Activated CD4-positive, alpha-beta T cell treated with anti-CD3 and anti-CD28 coated beads, Interleukin-2, amount 10 ng/mL, durations not matched to agents 24 days and 14 days (primary cell): ENCODE data around the gene SPATA31D3. TPM values are rescaled to one million over a fixed set of nuclear protein-coding genes. Genes with fewer than 3 reads are reported as not detected.
"Not testable (repeated sequence)": the region's sequence is repeated elsewhere in the genome, so short reads cannot be mapped to it uniquely, and the experiment has no call there.

ENCODE experiments used
- DNase-seq: peaks from one replicate; pipeline ENCODE4 v3.0.0; 2022
- H3K27ac Mint-ChIP-seq: one replicate; pipeline ENCODE4 v1.8.0; 2022; ENCODE audit warnings: mild to moderate bottlenecking, mixed read lengths
- H3K27me3 Mint-ChIP-seq: one replicate; pipeline ENCODE4 v1.8.0; 2022; ENCODE audit warnings: mixed read lengths
- H3K36me3 Mint-ChIP-seq: one replicate; pipeline ENCODE4 v1.8.0; 2022; ENCODE audit warnings: low read depth, mild to moderate bottlenecking, mixed read lengths
- H3K4me1 Mint-ChIP-seq: one replicate; pipeline ENCODE4 v1.8.0; 2021; ENCODE audit warnings: mixed read lengths
- H3K4me3 Mint-ChIP-seq: one replicate; pipeline ENCODE4 v1.8.0; 2022; ENCODE audit warnings: mild to moderate bottlenecking, moderate library complexity, mixed read lengths
- H3K9me3 Mint-ChIP-seq: one replicate; pipeline ENCODE4 v1.8.0; 2021; ENCODE audit warnings: mixed read lengths
- intact Hi-C: fragments of 100-400 bp; cut with micrococcal nuclease; formaldehyde crosslinking; loops from one replicate; pipeline ENCODE4 v1.15.1; 2023
- total RNA-seq: library from RNA; stranded (reverse); gene quantifications from 2 replicates; pipeline ENCODE4 v1.2.3, GENCODE V29; 2022

The SPATA31D3 gene
- not detected in 2 replicates for total RNA-seq

GRCh38 chr9:81943393-81943792, at the start of gene SPATA31D3:
Gene SPATA31D3 (plus strand): TSS chr9:81943500. CDS start chr9:81943586, 86 bp downstream.
- H3K9me3 Mint-ChIP-seq, H3K27me3 Mint-ChIP-seq, H3K36me3 Mint-ChIP-seq, H3K27ac Mint-ChIP-seq, DNase-seq, H3K4me1 Mint-ChIP-seq, intact Hi-C loops, H3K4me3 Mint-ChIP-seq: not testable (repeated sequence)

GRCh38 chr9:81893929-81894328, 49.4 kb upstream of the SPATA31D3 start:
- Mint-ChIP-seq H3K36me3 (no peaks in the 10 kb centered on the region), H3K27ac (no peak overlapping the region), H3K27me3 (no peaks in the 10 kb centered on the region), H3K9me3 (no peaks in the 10 kb centered on the region), H3K4me1 (no peaks in the 10 kb centered on the region), H3K4me3 (no peak overlapping the region)
- intact Hi-C loops = no loop called here
- DNase-seq = no peak

GRCh38 chr9:81894891-81895290, 48.4 kb upstream of the SPATA31D3 start:
- Mint-ChIP-seq H3K27me3 (no peaks in the 10 kb centered on the region), H3K4me3 (no peak overlapping the region), H3K9me3 (no peaks in the 10 kb centered on the region)

GRCh38 chr9:81896070-81896469, 47.2 kb upstream of the SPATA31D3 start:
- no peaks in the 10 kb centered on the region for H3K9me3 Mint-ChIP-seq
- no peak for DNase-seq
- H3K36me3 Mint-ChIP-seq = no peaks in the 10 kb centered on the region
- intact Hi-C loops = no loop called here
- no peaks in the 10 kb centered on the region for H3K27me3 Mint-ChIP-seq
- H3K27ac Mint-ChIP-seq = no peak overlapping the region
- H3K4me3 Mint-ChIP-seq = no peak overlapping the region
- no peaks in the 10 kb centered on the region for H3K4me1 Mint-ChIP-seq

More at GRCh38 chr9:81894891-81895290, 48.4 kb upstream of the SPATA31D3 start:
- no peaks in the 10 kb centered on the region for H3K4me1 Mint-ChIP-seq
- intact Hi-C loops = no loop called here
- DNase-seq = no peak
- no peaks in the 10 kb centered on the region for H3K36me3 Mint-ChIP-seq
- H3K27ac Mint-ChIP-seq = no peak overlapping the region

- intact Hi-C loops = no loop called here
- Mint-ChIP-seq H3K36me3 (no peaks in the 10 kb centered on the region), H3K9me3 (no peaks in the 10 kb centered on the region), H3K4me1 (no peaks in the 10 kb centered on the region), H3K27me3 (no peaks in the 10 kb centered on the region), H3K4me3 (no peak overlapping the region), H3K27ac (no peak overlapping the region)
- no peak for DNase-seq
Observed at GRCh38 chr9:81898851-81899250, 44.4 kb upstream of the SPATA31D3 start.

GRCh38 chr9:81902196-81902595, 41.1 kb upstream of the SPATA31D3 start:
- H3K27me3 Mint-ChIP-seq = no peaks in the 10 kb centered on the region
- H3K27ac Mint-ChIP-seq = no peak overlapping the region
- H3K36me3 Mint-ChIP-seq = no peaks in the 10 kb centered on the region
- DNase-seq = no peak
- H3K9me3 Mint-ChIP-seq = no peaks in the 10 kb centered on the region
- intact Hi-C loops = no loop called here
- no peak overlapping the region for H3K4me3 Mint-ChIP-seq
- no peaks in the 10 kb centered on the region for H3K4me1 Mint-ChIP-seq

- H3K27me3 Mint-ChIP-seq = no peaks in the 10 kb centered on the region
- no peak for DNase-seq
- no peaks in the 10 kb centered on the region for H3K9me3 Mint-ChIP-seq
- no peak overlapping the region for H3K4me3 Mint-ChIP-seq
- H3K4me1 Mint-ChIP-seq = no peaks in the 10 kb centered on the region
- intact Hi-C loops = no loop called here
- H3K27ac Mint-ChIP-seq = no peak overlapping the region
- H3K36me3 Mint-ChIP-seq = no peaks in the 10 kb centered on the region
Observed at GRCh38 chr9:81902626-81903025, 40.7 kb upstream of the SPATA31D3 start.

GRCh38 chr9:81906671-81907070, 36.6 kb upstream of the SPATA31D3 start:
- intact Hi-C loops = no loop called here
- Mint-ChIP-seq H3K4me1 (no peaks in the 10 kb centered on the region), H3K27ac (no peak overlapping the region), H3K36me3 (no peaks in the 10 kb centered on the region), H3K9me3 (no peaks in the 10 kb centered on the region), H3K4me3 (no peak overlapping the region), H3K27me3 (no peaks in the 10 kb centered on the region)
- DNase-seq = no peak

- Mint-ChIP-seq H3K27me3 (no peaks in the 10 kb centered on the region), H3K36me3 (no peaks in the 10 kb centered on the region), H3K27ac (no peak overlapping the region), H3K4me1 (no peaks in the 10 kb centered on the region), H3K9me3 (no peaks in the 10 kb centered on the region), H3K4me3 (no peak overlapping the region)
- intact Hi-C loops = no loop called here
- DNase-seq = no peak
Observed at GRCh38 chr9:81912135-81912534, 31.2 kb upstream of the SPATA31D3 start.

- no peaks in the 10 kb centered on the region for H3K4me1 Mint-ChIP-seq
- H3K4me3 Mint-ChIP-seq = no peak overlapping the region
- no peak for DNase-seq
- H3K27me3 Mint-ChIP-seq = no peaks in the 10 kb centered on the region
- H3K36me3 Mint-ChIP-seq = no peaks in the 10 kb centered on the region
- H3K27ac Mint-ChIP-seq = no peak overlapping the region
- intact Hi-C loops = no loop called here
- no peaks in the 10 kb centered on the region for H3K9me3 Mint-ChIP-seq
Observed at GRCh38 chr9:81915801-81916505, 27.3 kb upstream of the SPATA31D3 start.

- DNase-seq, H3K4me1 Mint-ChIP-seq, H3K27me3 Mint-ChIP-seq, intact Hi-C loops, H3K9me3 Mint-ChIP-seq, H3K4me3 Mint-ChIP-seq, H3K36me3 Mint-ChIP-seq, H3K27ac Mint-ChIP-seq: not testable (repeated sequence)
Observed at GRCh38 chr9:81918507-81918906, 24.8 kb upstream of the SPATA31D3 start.

- H3K36me3 Mint-ChIP-seq, intact Hi-C loops, H3K4me3 Mint-ChIP-seq, H3K27ac Mint-ChIP-seq, H3K27me3 Mint-ChIP-seq, H3K9me3 Mint-ChIP-seq, DNase-seq, H3K4me1 Mint-ChIP-seq: not testable (repeated sequence)
Observed at GRCh38 chr9:81928305-81928704, 15.0 kb upstream of the SPATA31D3 start, which contains the start of gene SPATA31D4. Gene SPATA31D4 (plus strand): TSS chr9:81928428. CDS start chr9:81928514, 86 bp downstream.

- H3K9me3 Mint-ChIP-seq, H3K4me3 Mint-ChIP-seq, H3K27me3 Mint-ChIP-seq, DNase-seq, intact Hi-C loops, H3K4me1 Mint-ChIP-seq, H3K27ac Mint-ChIP-seq, H3K36me3 Mint-ChIP-seq: not testable (repeated sequence)
Observed at GRCh38 chr9:81930147-81930546, 13.2 kb upstream of the SPATA31D3 start.

GRCh38 chr9:81933547-81933946, 9.8 kb upstream of the SPATA31D3 start:
- intact Hi-C loops, H3K27me3 Mint-ChIP-seq, H3K4me3 Mint-ChIP-seq, H3K9me3 Mint-ChIP-seq, DNase-seq, H3K4me1 Mint-ChIP-seq, H3K27ac Mint-ChIP-seq, H3K36me3 Mint-ChIP-seq: not testable (repeated sequence)

- H3K9me3 Mint-ChIP-seq, DNase-seq, H3K36me3 Mint-ChIP-seq, H3K27ac Mint-ChIP-seq, intact Hi-C loops, H3K27me3 Mint-ChIP-seq, H3K4me3 Mint-ChIP-seq, H3K4me1 Mint-ChIP-seq: not testable (repeated sequence)
Observed at GRCh38 chr9:81948650-81949049, 5.3 kb downstream of the SPATA31D3 start.
